GM21423 (cell line): ENCODE data around the gene LCLAT1.
"Not testable (repeated sequence)": the region's sequence is repeated elsewhere in the genome, so short reads cannot be mapped to it uniquely, and the experiment has no call there.

ENCODE experiments used
- ATAC-seq: cut with Tn5 transposase; IDR thresholded peaks from one replicate; pipeline ENCODE4 v1.9.1; 2021; ENCODE audit warnings: mild to moderate bottlenecking, moderate library complexity; ENCODE audit not compliant: unreplicated experiment

The LCLAT1 gene

DNA sequence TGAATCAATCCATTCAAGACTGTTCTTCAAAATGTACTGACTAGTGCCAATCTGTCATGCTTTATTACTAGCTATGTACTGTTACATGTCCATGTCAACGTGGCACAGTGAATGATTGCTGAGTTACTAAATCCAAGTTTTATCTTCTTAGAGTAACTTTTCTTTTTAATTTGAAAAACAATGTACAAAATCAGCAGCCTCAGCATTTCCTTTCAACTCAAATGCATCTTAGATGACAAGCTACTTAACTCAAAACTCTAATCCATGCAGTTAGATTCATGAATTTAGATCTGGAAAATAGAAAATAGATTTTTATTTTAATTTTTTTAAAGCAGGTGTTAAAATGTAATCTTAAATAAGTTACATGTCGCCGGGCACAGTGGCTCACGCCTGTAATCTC is 186.0 kb downstream of the LCLAT1 start:
- no peak for ATAC-seq

DNA sequence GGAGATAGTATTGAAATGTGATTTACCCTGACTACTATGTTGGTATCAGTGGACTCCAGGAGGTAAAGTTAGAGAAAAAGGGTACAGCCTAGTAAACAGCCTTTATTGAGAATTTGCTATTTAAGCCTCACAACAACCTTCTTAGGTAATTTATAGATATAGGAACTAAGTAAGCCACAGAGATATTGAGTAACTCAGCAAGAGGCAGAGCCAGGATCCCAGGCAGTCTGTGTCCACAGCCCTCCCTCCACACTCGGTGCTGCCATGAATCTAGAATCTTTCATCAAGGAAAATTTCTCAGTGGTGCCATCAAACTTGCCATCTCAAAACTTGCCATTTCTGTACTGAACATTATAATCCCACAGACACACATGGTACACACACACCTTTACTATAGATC is 189.3 kb downstream of the LCLAT1 start:
- no peak for ATAC-seq

DNA sequence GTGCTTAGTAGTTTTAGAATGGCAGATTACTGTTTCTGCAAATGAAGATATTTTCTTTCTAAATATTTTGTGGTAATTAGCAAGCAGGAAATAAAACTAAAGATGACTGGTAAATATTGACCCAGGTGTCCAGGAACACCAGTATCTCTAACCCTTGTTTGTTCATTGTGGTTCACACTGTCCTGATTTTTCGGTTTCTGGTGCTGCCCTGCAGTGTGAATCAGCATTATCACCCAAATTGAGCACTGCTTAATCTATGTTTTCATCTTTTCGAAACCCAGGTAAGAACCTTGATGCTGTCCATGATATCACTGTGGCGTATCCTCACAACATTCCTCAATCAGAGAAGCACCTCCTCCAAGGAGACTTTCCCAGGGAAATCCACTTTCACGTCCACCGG is 192.8 kb downstream of the LCLAT1 start:
- no peak for ATAC-seq

DNA sequence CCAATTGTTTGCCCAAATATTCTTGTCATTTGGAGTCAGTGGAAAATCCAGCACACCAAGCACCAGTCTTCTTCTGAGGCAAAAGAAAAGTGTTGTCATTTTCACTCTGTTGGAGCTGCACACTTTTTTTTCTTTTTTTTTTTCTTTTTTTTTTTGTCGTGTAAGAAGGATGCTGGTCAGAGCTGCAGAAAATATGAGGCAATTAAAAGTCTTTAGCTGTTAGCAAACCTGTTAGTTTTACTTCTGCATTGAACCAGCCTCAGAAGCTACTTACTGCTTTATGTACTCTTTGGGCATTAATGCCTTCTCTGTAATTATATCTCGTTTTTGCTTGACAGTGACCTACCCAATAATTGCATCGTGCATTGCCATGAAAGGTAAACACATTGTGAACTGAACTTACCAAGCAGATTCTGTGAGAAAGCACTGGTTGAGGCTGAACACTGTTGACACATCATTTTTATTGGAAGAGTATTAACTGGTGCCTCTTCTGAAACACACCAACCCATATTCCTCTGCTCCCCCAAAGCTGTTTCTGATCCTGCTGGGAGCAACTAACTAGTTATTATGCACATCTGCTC is 194.8 kb downstream of the LCLAT1 start:
- no peak for ATAC-seq

DNA sequence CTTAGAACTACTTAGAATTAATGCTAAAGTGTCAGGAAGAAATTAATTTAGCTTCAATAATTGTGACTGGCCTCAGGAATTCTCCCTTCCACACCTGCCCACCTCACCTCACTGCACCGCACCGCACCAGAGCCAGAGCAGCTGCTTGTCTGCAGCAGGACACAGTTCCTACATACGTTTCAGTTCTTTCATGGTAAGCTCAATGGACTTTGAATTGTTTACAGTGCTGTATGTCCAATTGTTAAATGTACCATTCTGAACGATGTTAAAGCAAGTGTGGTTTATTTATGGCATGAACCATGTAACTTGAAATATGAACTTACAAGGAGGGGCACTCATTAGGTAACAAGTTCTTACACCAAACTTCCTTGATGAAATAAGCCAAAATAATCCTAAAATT is 196.0 kb downstream of the LCLAT1 start:
- ATAC-seq, result not testable (repeated sequence)

DNA sequence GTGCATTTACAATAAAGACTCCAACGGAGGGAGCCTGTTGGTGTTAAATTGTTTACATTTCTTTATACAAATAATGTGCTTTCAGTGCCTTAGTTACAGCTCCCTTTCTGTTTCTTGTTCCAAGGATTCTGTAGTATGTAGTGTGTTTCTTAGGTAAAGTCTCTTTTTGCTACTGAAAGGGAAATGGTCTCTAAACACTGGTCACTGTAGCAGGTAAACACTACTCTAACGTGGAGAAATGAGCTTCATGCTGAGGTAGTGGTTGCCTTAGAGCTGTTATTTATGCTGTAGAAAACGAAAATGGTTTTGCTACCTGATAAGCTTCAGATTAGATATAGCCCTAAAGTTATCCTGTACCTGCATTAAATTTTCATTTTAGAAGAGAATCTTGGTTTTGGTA is 196.6 kb downstream of the LCLAT1 start:
- no peak for ATAC-seq

DNA sequence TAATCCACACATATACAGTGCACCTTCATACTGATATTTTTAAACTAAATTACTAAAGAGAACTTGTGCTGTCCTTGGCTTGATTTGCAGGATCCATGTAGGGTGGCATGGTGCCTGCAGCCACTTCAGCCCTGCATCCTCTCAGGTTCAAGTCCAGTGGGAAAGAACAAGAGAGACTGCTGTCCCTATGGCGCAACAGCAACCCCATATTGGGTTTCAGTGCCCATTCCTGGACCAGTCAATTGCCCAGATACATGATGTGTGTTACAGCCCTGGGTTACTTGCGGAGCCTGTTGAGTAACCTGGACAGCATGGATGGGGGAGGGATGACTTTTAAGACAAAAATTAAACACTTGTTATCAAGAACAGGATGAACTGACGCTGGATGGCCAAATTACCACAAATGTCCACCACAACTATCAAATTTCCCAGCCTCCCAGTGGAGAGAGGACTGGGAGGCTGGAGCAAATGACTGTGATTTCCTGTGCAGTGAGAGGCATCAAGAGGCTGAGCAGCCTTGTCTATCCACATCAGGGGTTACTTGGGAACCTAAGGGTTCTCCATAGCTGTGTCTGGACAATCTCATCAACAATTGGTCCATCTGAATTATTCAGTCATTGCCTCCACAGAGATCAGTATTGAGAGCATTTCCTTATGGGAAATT is 198.2 kb downstream of the LCLAT1 start:
- ATAC-seq, result no peak

DNA sequence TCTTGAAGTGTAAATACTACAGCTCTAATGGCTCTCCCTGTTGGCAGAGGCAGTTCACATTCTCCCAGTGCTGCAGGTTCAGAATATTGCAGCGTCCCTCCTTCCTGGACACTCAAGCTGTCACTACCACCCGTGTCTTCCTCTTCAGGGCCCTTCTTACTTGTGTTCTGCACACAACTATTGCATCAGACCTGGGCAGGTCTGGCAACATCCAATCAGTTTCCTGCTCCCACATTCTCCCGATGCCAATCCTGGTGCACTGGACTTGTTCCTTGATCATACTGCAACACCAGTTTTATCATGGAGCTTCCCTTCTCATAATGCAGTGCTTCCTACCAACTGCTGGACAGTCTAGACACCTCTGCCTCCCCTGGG is 198.7 kb downstream of the LCLAT1 start:
- no peak for ATAC-seq

DNA sequence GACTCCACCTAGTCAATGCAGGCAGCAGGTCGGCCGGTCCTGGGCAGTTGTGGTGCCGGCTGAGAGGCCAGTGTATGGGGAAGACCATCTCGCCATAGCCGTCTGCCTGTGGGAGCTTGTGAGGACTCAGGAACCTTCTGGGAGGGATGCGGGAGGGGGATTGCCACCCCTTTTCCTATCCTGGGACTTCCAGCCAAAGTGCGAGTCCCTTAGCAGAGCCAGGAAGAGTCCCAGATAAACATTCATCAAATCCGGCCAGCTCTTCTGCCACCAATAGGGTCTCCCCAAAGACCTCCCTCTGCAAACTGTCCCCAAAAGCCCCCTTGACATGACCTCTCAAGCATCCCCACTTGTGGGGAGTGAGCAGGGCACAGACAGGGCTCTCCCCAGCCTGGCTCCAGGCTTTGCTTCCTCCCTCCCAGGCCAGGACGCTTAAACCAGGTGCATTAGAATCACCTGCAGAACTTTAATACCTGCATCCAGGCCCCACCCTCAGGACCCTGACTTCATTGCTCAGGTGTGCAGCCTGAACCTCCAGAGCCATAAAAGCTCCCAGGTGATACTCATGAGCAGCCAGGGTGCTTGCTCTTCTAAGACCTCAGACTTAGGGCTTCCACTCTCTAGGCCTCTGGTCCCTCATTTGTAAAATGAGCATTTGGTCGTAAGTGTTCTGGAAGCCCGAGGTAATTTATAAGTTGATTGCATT is 200.9 kb downstream of the LCLAT1 start:
- ATAC-seq, result no peak

DNA sequence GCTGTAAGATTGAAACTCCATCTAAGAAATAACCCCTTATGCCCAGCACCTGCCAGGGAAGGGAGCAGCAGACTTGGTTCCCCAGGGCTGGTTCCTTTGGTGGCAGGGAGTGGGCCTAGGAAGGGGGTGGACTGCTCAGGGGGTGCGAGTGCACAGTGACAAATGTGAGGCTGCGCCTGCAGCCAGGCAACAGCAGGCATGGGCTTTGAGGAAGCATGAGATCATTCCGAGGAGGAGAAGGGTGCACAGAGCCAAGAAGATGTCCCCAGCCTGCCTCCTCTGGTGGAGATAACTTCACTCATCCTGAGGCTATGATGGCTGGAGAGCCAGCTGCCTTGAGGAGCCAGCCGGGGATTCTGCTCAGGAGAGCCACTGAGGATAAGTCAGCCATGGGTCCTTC is 202.2 kb downstream of the LCLAT1 start:
- no peak for ATAC-seq

DNA sequence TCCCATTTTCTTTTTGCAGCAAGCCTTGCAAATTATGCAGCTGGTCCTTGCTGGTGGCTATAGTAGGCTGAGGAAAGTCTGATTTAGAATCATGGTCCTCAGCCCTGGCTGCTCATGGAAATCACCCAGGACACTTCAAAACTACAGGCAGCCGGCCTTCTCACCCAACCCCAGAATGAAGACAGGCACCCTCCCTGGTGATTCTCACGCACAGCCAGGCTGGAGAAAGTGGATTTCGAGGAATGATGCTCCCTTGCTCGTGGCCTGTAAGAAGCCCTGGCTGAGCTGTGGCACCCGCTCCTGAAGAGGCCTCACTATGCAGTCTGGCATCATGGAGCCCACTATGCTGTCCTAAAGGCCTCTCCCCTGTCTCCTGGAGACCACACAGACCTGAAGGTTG is 202.8 kb downstream of the LCLAT1 start:
- ATAC-seq, result no peak

DNA sequence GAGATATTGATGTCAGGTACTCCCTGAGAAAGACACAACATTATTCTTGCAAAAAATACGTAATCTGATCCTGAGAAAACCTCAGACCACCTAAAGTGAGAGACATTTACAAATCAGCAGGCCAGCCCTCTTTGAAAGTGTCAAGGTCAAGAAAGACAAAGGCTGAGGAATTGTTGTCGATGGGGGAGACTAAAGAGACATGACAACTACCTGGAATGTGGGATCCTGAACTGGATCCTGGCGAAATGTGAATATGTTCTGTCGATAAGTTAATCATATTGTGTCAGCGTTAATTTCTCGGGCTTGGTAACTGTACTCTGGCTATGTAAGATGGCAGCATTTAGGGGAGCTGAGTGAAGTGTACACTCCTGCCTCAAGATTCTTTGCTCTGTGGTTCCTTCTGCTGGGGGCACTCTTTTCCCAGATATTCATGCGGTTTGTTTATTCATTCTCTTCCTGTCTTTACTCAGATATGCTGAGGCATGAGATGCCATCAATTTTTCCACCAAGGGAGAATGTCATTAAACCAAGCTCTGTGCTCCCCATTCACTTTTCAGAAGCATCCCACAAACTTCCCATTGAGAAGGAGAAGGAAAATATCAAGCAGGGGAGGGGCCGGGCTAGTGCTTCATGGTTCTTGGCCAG is 205.3 kb downstream of the LCLAT1 start:
- no peak for ATAC-seq

DNA sequence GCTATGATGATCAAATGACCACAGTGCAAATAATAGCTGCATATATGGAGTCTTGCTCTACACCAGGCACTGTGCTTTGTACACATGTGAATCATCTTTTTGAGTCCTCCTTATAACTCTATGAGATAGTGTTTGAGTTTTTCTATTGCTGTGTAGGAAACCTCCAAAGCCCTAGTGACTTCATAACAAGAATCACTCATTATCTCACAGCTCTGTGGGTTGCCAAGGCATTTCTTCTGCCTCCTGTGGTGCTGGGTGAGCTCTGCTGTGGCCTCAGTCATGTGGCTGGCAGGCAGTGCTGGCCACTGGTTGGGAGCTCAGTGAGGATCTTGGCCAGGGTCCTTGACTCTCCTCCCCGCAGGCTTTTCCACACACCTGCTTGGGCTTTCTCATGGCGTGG is 206.8 kb downstream of the LCLAT1 start:
- no peak for ATAC-seq

DNA sequence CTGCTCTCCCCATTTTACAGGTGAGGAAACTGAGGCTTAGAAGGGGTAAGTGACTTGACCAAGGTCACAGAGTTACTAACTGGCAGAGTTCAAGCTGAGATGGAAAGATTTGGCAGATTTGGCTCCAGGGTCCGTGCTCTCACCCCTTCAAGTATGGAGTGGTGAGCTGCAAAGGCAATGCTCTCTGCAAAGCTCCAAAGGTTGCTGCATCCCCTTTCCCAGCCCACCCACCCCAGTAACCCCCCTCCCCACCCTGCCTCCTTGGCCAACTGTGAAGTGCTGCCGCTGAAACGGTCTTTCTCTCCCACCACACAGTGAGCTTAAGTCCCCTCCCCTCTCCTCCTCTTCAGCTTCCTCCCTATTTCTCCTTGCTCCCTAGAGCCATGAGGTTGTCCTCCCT is 207.4 kb downstream of the LCLAT1 start:
- ATAC-seq, result no peak

DNA sequence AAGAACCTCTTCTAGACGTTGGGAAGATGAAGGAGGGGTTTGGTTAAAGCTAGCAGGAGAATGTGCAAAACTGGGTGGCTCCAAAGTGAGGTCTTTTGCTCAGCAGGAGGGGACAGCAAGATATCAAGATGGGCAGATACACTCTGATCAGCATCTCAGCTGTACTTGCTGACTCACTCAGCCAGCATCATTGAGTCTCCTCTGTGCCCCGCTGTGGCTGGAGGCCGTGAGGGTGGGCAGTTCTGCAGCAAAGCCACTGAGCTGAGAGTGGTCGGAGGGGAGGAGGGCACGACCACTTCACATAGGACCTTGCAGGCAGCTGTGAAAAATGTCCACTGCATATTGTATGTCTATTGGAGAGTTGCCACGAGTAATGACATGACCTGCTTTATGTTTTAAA is 208.2 kb downstream of the LCLAT1 start:
- no peak for ATAC-seq

DNA sequence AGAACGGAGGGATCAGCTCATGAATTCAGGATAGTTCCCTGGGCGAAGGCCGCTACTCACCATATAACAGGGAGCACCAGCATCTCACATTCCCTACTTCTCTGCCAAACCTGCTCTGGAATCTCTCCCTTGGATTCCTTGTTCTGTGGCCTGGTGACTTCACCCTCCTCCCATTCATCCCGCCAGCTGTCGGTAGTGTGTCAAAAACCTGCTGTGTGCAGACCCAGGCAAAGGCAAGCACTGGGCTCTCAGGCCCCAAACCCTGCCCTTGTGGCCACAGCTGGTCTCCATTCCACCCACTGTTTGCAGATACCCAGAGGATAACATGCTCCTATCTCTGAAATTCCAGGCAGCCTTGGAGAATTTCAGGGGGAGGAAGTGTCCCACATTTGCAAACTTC is 208.6 kb downstream of the LCLAT1 start:
- no peak for ATAC-seq

DNA sequence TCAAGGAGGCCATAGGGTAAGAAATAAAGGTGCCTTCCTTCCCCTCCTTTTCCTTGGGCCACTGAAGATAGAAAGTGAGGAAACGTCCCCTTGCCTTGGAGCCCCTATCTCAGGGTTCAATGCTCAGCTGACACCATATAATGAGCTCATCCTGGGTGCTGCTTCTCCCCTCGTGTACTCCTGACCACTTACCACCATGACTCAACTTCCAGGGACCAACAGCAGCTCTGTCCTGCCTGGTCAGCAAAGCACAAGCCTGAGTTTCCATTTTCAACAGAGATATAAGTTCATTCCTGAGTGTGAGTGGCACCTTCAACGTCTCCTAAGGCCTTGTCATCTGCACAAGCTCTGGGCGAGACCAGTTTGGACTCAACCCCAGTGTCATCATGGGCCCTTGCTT is 209.0 kb downstream of the LCLAT1 start:
- no peak for ATAC-seq

DNA sequence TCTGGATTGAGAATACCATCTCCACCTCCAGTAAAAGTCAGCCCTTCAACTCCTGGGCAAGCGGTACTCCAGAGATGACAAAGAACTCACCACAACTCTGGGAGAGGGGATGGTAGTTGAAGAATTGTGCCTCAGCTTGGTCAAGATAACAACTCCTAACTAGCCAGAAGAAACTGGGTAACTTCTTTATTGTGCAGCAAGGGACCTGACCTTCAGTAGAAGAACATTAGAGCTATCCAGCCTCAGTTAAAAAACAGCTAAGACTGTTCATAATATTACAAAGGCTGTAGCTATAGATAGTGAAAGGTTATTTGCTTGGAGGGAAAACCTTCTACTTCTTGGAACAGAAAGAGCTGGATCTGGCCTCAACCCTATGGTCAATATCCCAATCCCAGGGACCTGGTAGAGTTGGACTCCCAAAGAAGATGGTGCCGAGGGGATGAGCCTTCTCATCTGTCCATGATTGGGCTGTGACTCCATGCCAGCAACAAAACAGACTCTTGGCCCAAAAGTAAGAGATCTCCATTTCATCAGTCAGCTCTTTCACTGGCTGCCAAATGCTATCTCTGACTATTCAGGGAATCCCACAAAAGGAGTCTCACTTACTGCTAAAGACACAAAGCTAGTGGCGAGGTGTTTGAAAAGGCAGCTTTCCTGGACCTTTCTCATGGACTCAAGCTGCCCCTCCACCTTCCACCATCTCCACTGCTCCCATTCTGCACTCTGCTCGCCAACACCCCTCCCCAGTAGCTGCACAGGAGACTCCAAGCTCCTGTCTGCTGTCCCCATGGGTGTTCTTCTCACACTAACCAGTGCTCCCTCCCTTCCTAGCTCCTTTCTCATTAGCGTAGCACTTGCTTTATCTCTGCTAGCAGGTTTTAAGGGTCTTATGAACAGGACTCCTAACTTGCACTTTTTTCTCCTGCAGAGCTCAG is 214.4 kb downstream of the LCLAT1 start:
- ATAC-seq, result no peak

DNA sequence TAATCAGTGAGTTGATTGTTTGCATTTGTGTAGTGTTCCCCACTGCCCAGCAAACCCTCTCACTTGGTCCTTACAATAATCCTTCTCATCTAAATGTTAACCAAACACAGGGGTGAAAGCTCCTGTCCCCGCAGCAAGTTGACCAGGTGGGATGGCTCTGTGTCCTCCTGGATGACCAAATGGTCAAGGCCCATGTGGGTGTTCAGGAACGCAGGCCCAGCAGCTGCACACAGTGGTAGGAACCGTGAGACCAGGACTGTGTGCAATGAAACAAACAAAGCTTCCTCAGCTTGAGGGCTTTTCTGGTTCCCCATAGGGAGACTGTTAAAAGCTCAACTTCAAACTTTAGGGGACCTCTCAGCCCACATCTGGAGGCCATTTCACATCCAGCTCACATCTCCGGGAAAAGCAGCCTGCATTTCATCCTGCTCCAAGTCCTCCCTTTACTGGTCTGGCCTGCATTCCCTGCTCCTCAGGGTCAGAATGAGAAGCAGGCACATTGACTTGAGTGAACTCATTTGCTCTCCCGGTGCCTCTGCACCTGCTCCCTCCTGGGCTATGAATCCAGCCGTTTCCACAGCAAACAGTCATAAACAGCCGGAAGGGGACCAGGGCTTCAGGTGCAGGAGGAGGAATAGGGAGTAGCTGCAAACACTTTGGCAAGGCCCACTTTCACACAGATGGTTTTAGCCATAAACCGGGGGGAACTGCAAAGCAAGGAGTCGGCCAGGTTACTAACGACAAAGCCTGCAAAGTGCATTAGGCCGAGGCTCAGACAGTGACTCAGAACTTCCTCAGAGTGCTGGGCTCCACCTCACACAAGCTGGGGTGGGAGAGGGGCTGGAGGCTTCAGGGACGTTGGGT is 215.5 kb downstream of the LCLAT1 start:
- ATAC-seq, result no peak

DNA sequence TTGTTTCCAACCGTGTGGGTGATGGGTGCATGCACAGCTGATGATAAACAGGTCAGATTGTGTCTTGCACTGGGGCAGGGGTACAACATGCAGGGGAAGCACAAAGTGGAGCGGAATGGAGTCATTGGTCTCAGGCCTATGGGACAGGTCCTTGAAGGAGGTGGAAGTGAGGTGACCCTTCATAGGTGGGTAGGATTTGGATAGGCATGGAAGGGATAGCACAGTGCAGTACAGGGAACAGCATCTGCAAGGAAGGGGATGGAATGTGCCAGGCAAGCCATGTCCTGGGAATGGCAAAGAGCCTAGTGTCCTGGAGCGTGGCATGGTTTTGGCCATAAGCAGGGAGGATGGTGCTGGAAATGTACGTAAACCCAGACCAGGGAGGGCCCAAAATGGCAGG is 216.3 kb downstream of the LCLAT1 start:
- ATAC-seq, result no peak
